OCI-LY3 (cell line): ENCODE results near the gene BAG3.

Experiments
- H2AFZ ChIP-seq: fragments of 200-600, 300-600 bp; shearing (Covaris generic); 2 replicates; pipeline ENCODE4 v1.6.0; 2014; ENCODE audit warnings: antibody characterized with exemption, low read depth, low read length
- H3K27ac ChIP-seq: fragments of 200-600, 300-600 bp; sonication (generic); 2 replicates; pipeline ENCODE4 v1.5.1; 2014; ENCODE audit warnings: mild to moderate bottlenecking, low read length, moderate library complexity, mixed read lengths
- H3K27me3 ChIP-seq: fragments of 200-600, 300-600 bp; sonication (generic); 2 replicates; pipeline ENCODE4 v1.6.1; 2014; ENCODE audit warnings: low read depth, low read length, mixed read lengths
- H3K36me3 ChIP-seq: fragments of 200-600, 300-600 bp; sonication (generic); replicated peaks from 2 replicates; pipeline ENCODE3; 2014; ENCODE audit warnings: low read depth, low read length, mixed read lengths
- H3K4me1 ChIP-seq: fragments of 300-600, 200-600 bp; sonication (generic); 2 replicates; pipeline ENCODE4 v1.6.1; 2014; ENCODE audit warnings: low read length, mixed read lengths
- H3K4me2 ChIP-seq: fragments of 200-600, 300-600 bp; sonication (generic); 2 replicates; pipeline ENCODE4 v1.6.1; 2014; ENCODE audit warnings: low read length, mixed read lengths
- H3K4me3 ChIP-seq: fragments of 300-600, 200-600 bp; sonication (generic); 2 replicates; pipeline ENCODE4 v1.5.1; 2014; ENCODE audit warnings: antibody characterized with exemption, mild to moderate bottlenecking, low read length, moderate library complexity
- H3K79me2 ChIP-seq: fragments of 300-600, 200-600 bp; shearing (Covaris generic); 2 replicates; pipeline ENCODE4 v1.6.1; 2014; ENCODE audit warnings: mild to moderate bottlenecking, low read length, mixed read lengths
- H3K9ac ChIP-seq: fragments of 300-600, 200-600 bp; shearing (Covaris generic); 2 replicates; pipeline ENCODE4 v1.6.0; 2014; ENCODE audit warnings: mild to moderate bottlenecking, low read length, moderate library complexity
- H3K9me3 ChIP-seq: fragments of 200-600, 300-600 bp; shearing (Covaris generic); 2 replicates; pipeline ENCODE4 v1.6.1; 2014; ENCODE audit warnings: low read length, mixed read lengths; ENCODE audit not compliant: insufficient read depth
- H4K20me1 ChIP-seq: fragments of 200-600, 300-600 bp; sonication (generic); 2 replicates; pipeline ENCODE4 v1.6.1; 2016; ENCODE audit warnings: low read length, mixed read lengths; ENCODE audit not compliant: insufficient read depth
- CTCF ChIP-seq: fragments of 200-600, 300-600 bp; sonication (generic); IDR thresholded peaks from 2 replicates; pipeline ENCODE4 v1.5.1; 2014; ENCODE audit warnings: antibody characterized with exemption, low read length, low read depth
- EZH2phosphoT487 ChIP-seq: fragments of 200-600 bp; shearing (Covaris generic); IDR thresholded peaks from 2 replicates; pipeline ENCODE4 v1.6.1; 2018; ENCODE audit warnings: antibody characterized with exemption, mixed run types, low read depth

The BAG3 gene

GRCh38 chr10:119669975-119670640, 18.9 kb downstream of the BAG3 start:
- no peaks in the 10 kb centered on the region for H3K36me3 ChIP-seq
- H3K27ac ChIP-seq = no peak overlapping the region

GRCh38 chr10:119670717-119671116, 19.5 kb downstream of the BAG3 start:
- H3K36me3 ChIP-seq = no peaks in the 10 kb centered on the region
- TF ChIP-seq EZH2phosphoT487 = no peak
- TF ChIP-seq CTCF = no peak
- no peak overlapping the region for H3K9ac ChIP-seq
- no peaks in the 10 kb centered on the region for H3K79me2 ChIP-seq
- no peaks in the 10 kb centered on the region for H3K4me1 ChIP-seq
- no peak overlapping the region for H3K4me2 ChIP-seq
- H3K27me3 ChIP-seq = no peaks in the 10 kb centered on the region
- H3K9me3 ChIP-seq = no peaks in the 10 kb centered on the region
- no peaks in the 10 kb centered on the region for H4K20me1 ChIP-seq
- H3K27ac ChIP-seq = no peak overlapping the region
- H3K4me3 ChIP-seq = no peak overlapping the region
- H2AFZ ChIP-seq = no peak overlapping the region

More at GRCh38 chr10:119669975-119670640, 18.9 kb downstream of the BAG3 start:
- TF ChIP-seq EZH2phosphoT487 = no peak
- Histone ChIP-seq H3K9me3 (no peaks in the 10 kb centered on the region), H3K4me1 (no peaks in the 10 kb centered on the region), H4K20me1 (no peaks in the 10 kb centered on the region), H3K9ac (no peak overlapping the region), H3K4me2 (no peak overlapping the region), H3K79me2 (no peaks in the 10 kb centered on the region), H2AFZ (no peak overlapping the region), H3K4me3 (no peak overlapping the region), H3K27me3 (no peaks in the 10 kb centered on the region)

GRCh38 chr10:119671381-119671780, 20.2 kb downstream of the BAG3 start:
- Histone ChIP-seq H3K9ac (no peak overlapping the region), H4K20me1 (no peaks in the 10 kb centered on the region), H3K79me2 (no peaks in the 10 kb centered on the region), H3K9me3 (no peaks in the 10 kb centered on the region), H3K4me1 (no peaks in the 10 kb centered on the region), H3K4me3 (no peak overlapping the region), H3K4me2 (no peak overlapping the region), H3K27ac (no peak overlapping the region), H3K27me3 (no peaks in the 10 kb centered on the region), H2AFZ (no peak overlapping the region), H3K36me3 (no peaks in the 10 kb centered on the region)
- TF ChIP-seq CTCF = no peak
- TF ChIP-seq EZH2phosphoT487 = no peak

- no peaks in the 10 kb centered on the region for H3K4me1 ChIP-seq
- no peak for TF ChIP-seq CTCF
- no peak for TF ChIP-seq EZH2phosphoT487
- H2AFZ ChIP-seq = no peak overlapping the region
- H3K9ac ChIP-seq = no peak overlapping the region
- H4K20me1 ChIP-seq = no peaks in the 10 kb centered on the region
- no peak overlapping the region for H3K27ac ChIP-seq
- H3K4me3 ChIP-seq = no peak overlapping the region
- no peaks in the 10 kb centered on the region for H3K27me3 ChIP-seq
- no peaks in the 10 kb centered on the region for H3K9me3 ChIP-seq
- no peaks in the 10 kb centered on the region for H3K36me3 ChIP-seq
- no peaks in the 10 kb centered on the region for H3K79me2 ChIP-seq
- no peak overlapping the region for H3K4me2 ChIP-seq
Measured at GRCh38 chr10:119672291-119672690, 21.1 kb downstream of the BAG3 start.
